T-helper 22 cell (primary cell): ENCODE data around the gene LYVE1.

Experiments used
- DNase-seq: peaks from one replicate; pipeline ENCODE4 v3.0.0-alpha.2; 2020; ENCODE audit warnings: low read depth

The LYVE1 gene

GRCh38 chr11:10591741-10592140 is 23.3 kb upstream of the LYVE1 start:
- DNase-seq: no peak

DNA sequence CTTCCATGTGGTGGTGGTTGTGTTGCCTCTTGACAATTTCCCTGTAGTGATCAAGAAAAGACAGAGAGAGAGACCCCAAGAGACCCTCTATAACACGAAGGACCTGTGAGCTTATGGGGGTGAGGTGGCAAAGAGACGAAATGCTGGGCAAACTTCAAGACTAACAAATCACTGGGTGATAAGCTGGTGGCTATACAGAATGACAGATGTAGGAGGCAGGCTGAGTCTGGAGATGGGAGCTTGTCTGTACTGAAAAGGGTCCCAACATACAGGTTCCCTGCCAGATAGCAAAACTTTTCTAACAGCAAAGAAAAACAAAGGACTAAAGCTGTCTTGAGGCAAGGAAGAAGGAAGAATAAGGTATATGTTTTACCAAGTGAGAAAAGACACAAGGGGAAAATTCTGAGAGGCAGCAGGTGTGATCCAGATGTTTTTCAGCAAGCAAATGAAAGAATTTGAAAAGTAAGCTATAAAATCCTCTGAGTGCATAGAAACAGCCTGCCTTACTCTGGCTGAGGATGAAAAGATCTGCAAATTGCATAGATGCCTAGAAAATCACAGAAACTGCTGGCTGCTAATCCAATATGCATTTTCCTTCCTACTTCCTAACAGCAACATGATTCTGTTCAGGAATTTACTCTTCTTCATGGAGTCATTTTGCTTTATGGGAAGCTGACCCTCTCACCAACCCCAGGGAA is 21.9 kb upstream of the LYVE1 start:
- DNase-seq: no peak

- no peak for DNase-seq
Observed at GRCh38 chr11:10588904-10589303, 20.4 kb upstream of the LYVE1 start.

DNA sequence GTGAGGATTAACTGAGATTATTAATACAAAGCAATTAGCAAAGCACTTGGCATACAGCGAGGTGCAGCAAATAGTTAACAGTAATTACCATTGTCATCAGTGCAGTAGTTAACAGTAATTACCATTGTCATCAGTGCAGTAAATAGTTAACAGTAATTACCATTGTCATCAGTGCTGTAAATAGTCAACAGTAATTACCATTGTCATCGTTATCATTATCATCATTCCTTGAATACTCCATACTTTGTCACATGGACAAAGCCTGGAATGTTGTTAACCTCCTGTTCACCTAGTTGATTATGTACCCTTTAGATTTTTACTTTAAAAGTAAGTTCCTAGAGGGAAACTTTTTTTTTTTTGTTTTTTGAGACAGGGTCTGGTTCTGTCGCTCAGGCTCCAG is 19.5 kb upstream of the LYVE1 start:
- DNase-seq: no peak

DNA sequence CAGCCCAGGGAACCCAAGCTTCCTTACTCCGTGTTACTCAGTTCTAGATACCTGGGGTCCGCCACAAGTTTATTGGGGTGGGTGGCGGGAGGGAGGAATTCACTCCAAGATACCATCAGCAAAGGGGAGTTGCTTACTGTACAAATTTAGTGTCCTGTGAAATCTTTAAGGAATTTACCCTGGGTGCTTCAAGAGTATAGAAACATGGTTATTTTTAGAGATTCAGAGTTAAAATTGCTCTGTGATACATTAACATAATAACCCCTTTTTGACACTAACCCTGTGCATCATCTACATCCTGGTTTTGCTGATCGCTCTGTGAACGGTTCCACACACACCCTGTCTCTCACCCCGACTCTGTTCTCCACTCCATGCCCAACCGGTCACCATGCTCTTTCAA is 18.9 kb upstream of the LYVE1 start:
- DNase-seq: no peak

- no peak for DNase-seq
Observed at GRCh38 chr11:10584071-10584501, 15.6 kb upstream of the LYVE1 start.

DNA sequence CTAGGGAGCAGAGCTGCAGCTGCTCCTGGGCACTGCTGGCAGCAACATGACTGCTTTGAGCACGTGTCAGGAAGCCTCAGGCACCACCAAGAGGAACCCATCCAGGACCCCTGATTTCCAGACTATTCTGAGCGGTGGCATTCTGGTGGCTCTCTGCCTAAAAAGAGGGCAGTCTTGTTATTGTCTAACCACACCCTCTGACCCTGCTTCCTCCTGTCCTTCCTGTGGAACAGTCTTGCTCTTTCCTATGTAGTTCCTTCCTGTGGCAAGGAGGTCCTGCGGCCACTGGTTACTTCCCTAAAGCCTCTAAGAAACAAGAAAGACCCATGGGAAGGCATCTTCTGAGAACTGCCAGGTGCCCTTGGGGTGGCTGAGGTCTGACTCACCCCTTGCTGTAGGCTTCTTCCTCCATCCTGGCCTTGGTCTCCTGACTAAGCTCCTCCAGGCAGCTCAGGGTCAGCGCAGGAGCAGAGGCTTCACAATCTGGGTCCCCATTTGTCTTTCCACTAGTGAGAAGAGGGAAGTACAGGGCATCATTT is 13.1 kb upstream of the LYVE1 start:
- DNase-seq: no peak

- no peak for DNase-seq
Observed at GRCh38 chr11:10580623-10581022, 12.2 kb upstream of the LYVE1 start.

- no peak for DNase-seq
Observed at GRCh38 chr11:10579700-10580099, 11.2 kb upstream of the LYVE1 start.

DNA sequence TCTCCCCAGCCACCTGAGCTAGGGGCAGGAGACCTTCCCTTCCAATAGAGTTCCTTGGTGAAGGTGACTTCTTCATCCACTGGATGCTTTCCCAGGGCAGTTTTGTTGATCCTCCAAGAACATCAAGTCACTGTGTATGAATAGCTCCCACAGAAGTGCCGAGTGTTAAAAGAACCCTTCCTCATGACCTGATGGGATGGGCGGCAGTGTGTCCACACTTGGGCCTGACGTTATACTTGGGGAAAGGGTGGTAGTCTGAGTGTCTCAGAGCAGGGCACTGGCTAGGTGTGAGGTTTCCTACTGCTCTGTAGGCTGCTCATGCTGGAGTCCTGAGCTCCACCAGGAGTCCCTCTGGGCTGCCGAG is 7.6 kb upstream of the LYVE1 start:
- no peak for DNase-seq

- no peak for DNase-seq
Observed at GRCh38 chr11:10575346-10576034, 7.0 kb upstream of the LYVE1 start.

DNA sequence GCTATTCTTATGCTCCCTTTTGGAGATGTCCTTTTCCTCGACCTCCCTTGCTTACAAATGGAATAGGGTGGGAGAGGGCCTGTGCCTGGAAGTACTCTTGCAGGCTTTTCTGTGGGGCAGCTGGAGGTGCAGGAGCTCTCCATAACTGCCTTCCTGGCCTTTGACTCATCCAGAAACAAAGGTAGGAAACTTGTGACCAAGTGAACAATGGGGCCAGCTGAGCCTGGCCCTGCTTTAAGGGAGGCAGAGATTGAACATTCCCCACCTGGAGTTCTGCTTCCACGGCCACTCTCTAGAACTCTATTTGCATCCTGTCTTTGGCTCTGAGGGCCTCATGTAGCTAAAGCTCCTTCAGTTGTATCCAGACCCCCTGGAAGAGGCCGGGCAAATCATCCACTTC is 5.1 kb upstream of the LYVE1 start:
- DNase-seq: no peak

DNA sequence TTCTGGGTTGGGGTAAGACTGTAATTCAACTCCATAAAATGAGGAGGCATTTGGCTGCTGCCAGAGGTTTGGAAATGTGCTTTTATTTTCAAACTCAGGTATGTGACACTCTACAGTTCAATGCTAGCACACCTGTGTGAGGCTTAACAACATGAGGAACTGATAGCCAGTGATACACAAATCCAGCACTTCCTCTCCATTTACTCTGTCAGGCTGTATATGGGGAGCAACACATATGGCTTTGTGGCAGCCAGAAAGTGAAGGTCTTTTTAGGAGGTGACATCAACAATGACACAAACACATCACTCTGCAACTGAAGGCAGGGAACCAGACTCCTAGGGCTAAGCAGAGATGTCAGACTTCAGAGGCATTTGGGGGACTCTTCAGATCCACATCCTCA is 4.6 kb upstream of the LYVE1 start:
- no peak for DNase-seq

DNA sequence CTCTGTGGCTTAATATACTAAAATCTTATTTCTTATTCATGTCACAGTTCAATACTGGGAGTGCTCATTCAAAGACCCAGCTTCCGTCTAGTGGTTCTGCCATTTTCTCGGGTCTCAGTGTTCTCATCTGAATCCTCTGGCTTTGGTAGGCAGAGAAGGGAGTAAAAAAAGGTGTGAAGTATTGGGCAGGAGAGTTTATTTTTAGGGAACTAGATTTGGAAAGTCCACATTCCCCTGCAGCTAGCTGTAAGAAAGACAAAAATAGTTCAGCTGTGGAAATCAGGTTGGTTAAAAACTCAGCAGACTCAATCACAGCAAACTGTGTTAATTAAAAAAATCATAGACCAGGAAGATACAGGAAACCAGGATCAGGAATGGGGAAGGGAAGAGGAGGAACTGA is 4.1 kb upstream of the LYVE1 start:
- DNase-seq: no peak

DNA sequence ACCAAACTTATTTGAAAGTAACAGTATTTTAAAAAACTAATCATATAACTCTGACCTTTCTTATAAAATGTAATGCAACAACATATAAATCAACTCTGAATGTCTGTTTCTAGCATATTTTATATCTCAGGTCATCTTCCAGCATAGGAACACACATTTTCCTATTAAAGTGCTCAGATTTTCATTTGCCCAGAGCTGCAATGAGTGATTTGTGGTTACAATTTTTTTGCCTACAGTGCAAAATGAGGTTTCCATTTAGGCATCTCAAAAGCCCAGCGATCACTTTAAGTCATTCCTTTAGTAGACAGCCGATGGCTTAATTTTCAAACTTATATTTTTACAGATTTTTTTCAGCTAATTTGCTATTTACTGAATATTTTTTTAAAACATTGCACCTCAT is 1.0 kb downstream of the LYVE1 start:
- no peak for DNase-seq

DNA sequence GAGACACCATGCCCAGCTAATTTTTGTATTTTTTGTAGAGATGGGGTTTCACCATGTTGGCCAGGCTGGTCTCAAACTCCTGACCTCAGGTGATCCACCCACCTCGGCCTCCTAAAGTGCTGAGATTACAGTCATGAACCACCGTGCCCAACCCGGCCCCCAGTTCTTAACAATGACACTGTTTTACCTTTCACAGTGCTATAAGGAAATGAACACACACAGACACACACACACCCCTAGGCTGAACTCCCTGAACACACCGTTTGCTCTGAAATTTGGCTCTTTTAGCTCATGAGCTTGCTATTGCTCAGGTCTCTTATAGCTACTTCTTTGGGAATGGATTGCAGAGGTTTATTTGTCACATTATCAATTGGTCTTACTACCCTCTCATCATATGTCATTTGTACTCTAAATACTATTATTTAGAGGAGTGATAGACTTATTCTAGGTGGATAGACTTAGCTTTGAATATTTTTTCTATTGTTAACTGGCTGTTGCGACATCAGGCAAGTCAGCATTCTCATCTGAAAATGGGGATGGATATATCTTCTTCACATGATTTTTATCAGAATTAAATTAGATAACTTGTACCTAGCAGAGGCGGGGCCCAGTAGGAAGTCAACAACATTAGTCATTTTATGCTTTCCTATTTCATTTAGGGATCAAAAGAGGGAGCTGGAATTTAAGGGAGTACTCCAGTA is 2.1 kb downstream of the LYVE1 start:
- DNase-seq: no peak

GRCh38 chr11:10565493-10565892 is 3.0 kb downstream of the LYVE1 start:
- no peak for DNase-seq

- DNase-seq: no peak
Observed at GRCh38 chr11:10564696-10565318, 3.7 kb downstream of the LYVE1 start.

- no peak for DNase-seq
Observed at GRCh38 chr11:10564030-10564429, 4.4 kb downstream of the LYVE1 start.

- no peak for DNase-seq
Observed at GRCh38 chr11:10561947-10562346, 6.5 kb downstream of the LYVE1 start.

GRCh38 chr11:10561043-10561818 is 7.2 kb downstream of the LYVE1 start:
- no peak for DNase-seq

- no peak for DNase-seq
Observed at GRCh38 chr11:10558288-10558687, 10.2 kb downstream of the LYVE1 start.
